ENCODE results near the gene LILRB3.
"Not testable (repeated sequence)": the region's sequence is repeated elsewhere in the genome, so short reads cannot be mapped to it uniquely, and the experiment has no call there.

Gene LILRB3

GRCh38 chr19:54218960-54219661 is 3.7 kb downstream of the LILRB3 start:
- no peaks in the 10 kb centered on the region for H3K4me1 ChIP-seq (ENCODE audit: insufficient read depth, low read length)
- no peak overlapping the region for H3K27ac ChIP-seq (ENCODE audit: low read length)
- no peaks in the 10 kb centered on the region for H3K27me3 ChIP-seq (ENCODE audit: insufficient read depth, low read length)
- no peak overlapping the region for H3K9ac ChIP-seq (ENCODE audit: low read depth, low read length)
- no peaks in the 10 kb centered on the region for H3K9me3 ChIP-seq (ENCODE audit: insufficient read depth, low read depth, low read length)
- H3K36me3 ChIP-seq (ENCODE audit: insufficient read depth, low read depth, low read length): peaks cover 5% of the 10 kb centered on the region; the same call in 1 of the 2 replicates
- H3K4me3 ChIP-seq (ENCODE audit: low read length): no peak overlapping the region

GRCh38 chr19:54218259-54218658 is 4.5 kb downstream of the LILRB3 start:
- H3K27me3 ChIP-seq (ENCODE audit: insufficient read depth, low read length): no peaks in the 10 kb centered on the region
- H3K4me1 ChIP-seq (ENCODE audit: insufficient read depth, low read length): no peaks in the 10 kb centered on the region
- no peak overlapping the region for H3K4me3 ChIP-seq (ENCODE audit: low read length)
- no peak overlapping the region for H3K27ac ChIP-seq (ENCODE audit: low read length)
- H3K36me3 ChIP-seq (ENCODE audit: insufficient read depth, low read depth, low read length): peaks cover 5% of the 10 kb centered on the region; the same call in 1 of the 2 replicates
- no peak overlapping the region for H3K9ac ChIP-seq (ENCODE audit: low read depth, low read length)
- H3K9me3 ChIP-seq (ENCODE audit: insufficient read depth, low read depth, low read length): no peaks in the 10 kb centered on the region

GRCh38 chr19:54217517-54218247 is 5.1 kb downstream of the LILRB3 start:
- H3K36me3 ChIP-seq (ENCODE audit: insufficient read depth, low read depth, low read length); H3K9ac ChIP-seq (ENCODE audit: low read depth, low read length); H3K4me3 ChIP-seq (ENCODE audit: low read length); H3K9me3 ChIP-seq (ENCODE audit: insufficient read depth, low read depth, low read length); H3K27ac ChIP-seq (ENCODE audit: low read length); H3K4me1 ChIP-seq (ENCODE audit: insufficient read depth, low read length); H3K27me3 ChIP-seq (ENCODE audit: insufficient read depth, low read length): not testable (repeated sequence)

- no peaks in the 10 kb centered on the region for H3K9me3 ChIP-seq (ENCODE audit: insufficient read depth, low read depth, low read length)
- H3K36me3 ChIP-seq (ENCODE audit: insufficient read depth, low read depth, low read length): peaks cover 5% of the 10 kb centered on the region; the same call in 1 of the 2 replicates
- no peak overlapping the region for H3K4me3 ChIP-seq (ENCODE audit: low read length)
- H3K27ac ChIP-seq (ENCODE audit: low read length): no peak overlapping the region
- no peaks in the 10 kb centered on the region for H3K4me1 ChIP-seq (ENCODE audit: insufficient read depth, low read length)
- no peak overlapping the region for H3K9ac ChIP-seq (ENCODE audit: low read depth, low read length)
- H3K27me3 ChIP-seq (ENCODE audit: insufficient read depth, low read length): no peaks in the 10 kb centered on the region
Observed at GRCh38 chr19:54216869-54217268, 5.9 kb downstream of the LILRB3 start.

GRCh38 chr19:54214734-54215133 is 8.1 kb downstream of the LILRB3 start:
- not testable (repeated sequence) for H3K36me3 ChIP-seq (ENCODE audit: insufficient read depth, low read depth, low read length); H3K27me3 ChIP-seq (ENCODE audit: insufficient read depth, low read length); H3K4me1 ChIP-seq (ENCODE audit: insufficient read depth, low read length); H3K9me3 ChIP-seq (ENCODE audit: insufficient read depth, low read depth, low read length); H3K27ac ChIP-seq (ENCODE audit: low read length); H3K4me3 ChIP-seq (ENCODE audit: low read length); H3K9ac ChIP-seq (ENCODE audit: low read depth, low read length)

- not testable (repeated sequence) for H3K4me3 ChIP-seq (ENCODE audit: low read length); H3K27me3 ChIP-seq (ENCODE audit: insufficient read depth, low read length); H3K9me3 ChIP-seq (ENCODE audit: insufficient read depth, low read depth, low read length); H3K27ac ChIP-seq (ENCODE audit: low read length); H3K36me3 ChIP-seq (ENCODE audit: insufficient read depth, low read depth, low read length); H3K9ac ChIP-seq (ENCODE audit: low read depth, low read length); H3K4me1 ChIP-seq (ENCODE audit: insufficient read depth, low read length)
Observed at GRCh38 chr19:54214217-54214616, 8.6 kb downstream of the LILRB3 start.

- H3K9ac ChIP-seq (ENCODE audit: low read depth, low read length): no peak overlapping the region
- H3K4me3 ChIP-seq (ENCODE audit: low read length): no peak overlapping the region
- H3K9me3 ChIP-seq (ENCODE audit: insufficient read depth, low read depth, low read length): no peaks in the 10 kb centered on the region
- peaks cover 28% of the 10 kb centered on the region for H3K36me3 ChIP-seq (ENCODE audit: insufficient read depth, low read depth, low read length)
- no peak overlapping the region for H3K27ac ChIP-seq (ENCODE audit: low read length)
- H3K27me3 ChIP-seq (ENCODE audit: insufficient read depth, low read length): no peaks in the 10 kb centered on the region
- H3K4me1 ChIP-seq (ENCODE audit: insufficient read depth, low read length): no peaks in the 10 kb centered on the region
Observed at GRCh38 chr19:54211235-54211634, 11.6 kb downstream of the LILRB3 start.

GRCh38 chr19:54209811-54210494 is 12.9 kb downstream of the LILRB3 start:
- Histone ChIP-seq H3K9me3 (ENCODE audit: insufficient read depth, low read depth, low read length) (no peaks in the 10 kb centered on the region), H3K36me3 (ENCODE audit: insufficient read depth, low read depth, low read length) (peaks cover 41% of the 10 kb centered on the region), H3K4me1 (ENCODE audit: insufficient read depth, low read length) (peaks cover 6% of the 10 kb centered on the region; the same call in 1 of the 2 replicates), H3K27ac (ENCODE audit: low read length) (no peak overlapping the region), H3K9ac (ENCODE audit: low read depth, low read length) (no peak overlapping the region), H3K4me3 (ENCODE audit: low read length) (no peak overlapping the region), H3K27me3 (ENCODE audit: insufficient read depth, low read length) (no peaks in the 10 kb centered on the region)

GRCh38 chr19:54209058-54209810 is 13.6 kb downstream of the LILRB3 start:
- Histone ChIP-seq H3K9ac (ENCODE audit: low read depth, low read length) (no peak overlapping the region; the same call in 1 of the 2 replicates), H3K9me3 (ENCODE audit: insufficient read depth, low read depth, low read length) (no peaks in the 10 kb centered on the region)

GRCh38 chr19:54208784-54209057 is 14.1 kb downstream of the LILRB3 start:
- no peak overlapping the region for H3K9ac ChIP-seq (ENCODE audit: low read depth, low read length)
- H3K36me3 ChIP-seq (ENCODE audit: insufficient read depth, low read depth, low read length): peaks cover 53% of the 10 kb centered on the region
- H3K27ac ChIP-seq (ENCODE audit: low read length): no peak overlapping the region
- no peak overlapping the region for H3K4me3 ChIP-seq (ENCODE audit: low read length)
- peaks cover 9% of the 10 kb centered on the region; the same call in 1 of the 2 replicates for H3K4me1 ChIP-seq (ENCODE audit: insufficient read depth, low read length)
- no peaks in the 10 kb centered on the region for H3K9me3 ChIP-seq (ENCODE audit: insufficient read depth, low read depth, low read length)
- H3K27me3 ChIP-seq (ENCODE audit: insufficient read depth, low read length): no peaks in the 10 kb centered on the region

More at GRCh38 chr19:54209058-54209810, 13.6 kb downstream of the LILRB3 start:
- Histone ChIP-seq H3K27ac (ENCODE audit: low read length) (no peak overlapping the region), H3K36me3 (ENCODE audit: insufficient read depth, low read depth, low read length) (peaks cover 48% of the 10 kb centered on the region), H3K27me3 (ENCODE audit: insufficient read depth, low read length) (no peaks in the 10 kb centered on the region), H3K4me1 (ENCODE audit: insufficient read depth, low read length) (peaks cover 9% of the 10 kb centered on the region; the same call in 1 of the 2 replicates), H3K4me3 (ENCODE audit: low read length) (no peak overlapping the region)

GRCh38 chr19:54207983-54208783 is 14.6 kb downstream of the LILRB3 start:
- Histone ChIP-seq H3K27ac (ENCODE audit: low read length) (no peak overlapping the region), H3K4me3 (ENCODE audit: low read length) (no peak overlapping the region), H3K36me3 (ENCODE audit: insufficient read depth, low read depth, low read length) (peaks cover 59% of the 10 kb centered on the region), H3K9ac (ENCODE audit: low read depth, low read length) (0 out of 2 replicates have a peak overlapping the region, but pooled peaks have one; percentile 19), H3K27me3 (ENCODE audit: insufficient read depth, low read length) (no peaks in the 10 kb centered on the region), H3K4me1 (ENCODE audit: insufficient read depth, low read length) (peaks cover 10% of the 10 kb centered on the region), H3K9me3 (ENCODE audit: insufficient read depth, low read depth, low read length) (no peaks in the 10 kb centered on the region)
